GM12892 (cell line): ENCODE measurements around the gene ELOVL6.
"Not testable (repeated sequence)": the region's sequence is repeated elsewhere in the genome, so short reads cannot be mapped to it uniquely, and the experiment has no call there.

Experiments
- DNase-seq: peaks from one replicate; pipeline ENCODE4 v3.0.0; 2011; ENCODE audit not compliant: insufficient read length
- FAIRE-seq: peaks from 2 replicates; lab custom pipeline; 2011; peaks lifted over from hg19 to GRCh38; lab: Jason Lieb, UNC
- POLR2A ChIP-seq: IDR thresholded peaks from 2 replicates; pipeline ENCODE4 v1.6.1; 2011; ENCODE audit warnings: low read depth, low read length, control low read depth
- POLR2AphosphoS5 ChIP-seq: IDR thresholded peaks from 2 replicates; pipeline ENCODE4 v1.6.1; 2011; ENCODE audit warnings: low read depth, low read length, control low read depth
- TAF1 ChIP-seq: IDR thresholded peaks from 2 replicates; pipeline ENCODE4 v1.6.1; 2011; ENCODE audit warnings: low read depth, mild to moderate bottlenecking, control low read depth, low read length, borderline replicate concordance

The ELOVL6 gene

DNA sequence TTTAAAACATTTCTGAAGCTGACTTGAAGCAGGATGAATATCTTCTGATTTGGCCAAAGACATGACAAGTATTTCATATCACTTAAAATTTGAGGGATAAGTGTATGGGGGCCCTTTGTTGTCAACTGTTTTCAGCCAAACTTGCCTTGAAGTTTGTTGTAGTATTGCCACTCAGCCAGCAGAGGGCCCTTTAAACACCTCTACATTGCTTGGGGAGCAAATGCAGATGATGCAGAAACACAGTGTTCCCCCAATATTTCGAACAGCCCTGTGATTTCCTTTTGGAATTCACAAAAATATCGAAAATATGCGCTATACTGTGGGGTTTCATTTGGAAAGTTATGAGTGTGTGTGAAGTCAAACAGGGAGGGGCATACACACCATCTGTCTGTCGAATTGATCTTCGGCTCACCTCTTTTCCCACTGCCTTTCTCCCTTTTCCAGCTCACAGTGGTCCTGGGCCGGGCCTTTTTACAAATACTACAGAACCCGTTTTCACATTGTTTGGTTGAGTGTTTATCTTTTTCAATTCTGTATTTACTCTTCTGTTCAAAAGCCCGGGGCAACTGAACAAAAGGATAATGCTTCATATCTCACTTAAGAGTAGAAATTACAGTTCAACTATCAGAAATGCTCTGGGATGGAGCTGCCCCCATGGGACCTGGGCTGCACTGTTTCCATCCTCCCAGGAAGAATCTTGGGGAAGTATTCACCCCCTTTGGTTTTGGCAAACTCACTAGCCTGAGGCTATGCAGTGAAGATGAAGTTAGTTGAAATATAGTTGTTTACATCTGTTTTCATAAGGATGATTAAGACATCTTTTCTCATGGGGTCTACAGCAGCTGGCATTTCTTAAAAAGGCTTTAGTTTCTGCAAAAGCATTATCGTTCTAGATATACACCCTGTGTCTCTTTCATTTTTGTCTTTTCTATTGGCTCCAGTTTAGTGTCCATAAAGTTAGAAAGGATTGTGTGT lies 148.2 kb downstream of the ELOVL6 start:
- FAIRE-seq (peak; percentile 85), DNase-seq (peak; percentile 24)
- no peak for TF ChIP-seq POLR2AphosphoS5
- TF ChIP-seq POLR2A: no peak
- TF ChIP-seq TAF1: no peak

DNA sequence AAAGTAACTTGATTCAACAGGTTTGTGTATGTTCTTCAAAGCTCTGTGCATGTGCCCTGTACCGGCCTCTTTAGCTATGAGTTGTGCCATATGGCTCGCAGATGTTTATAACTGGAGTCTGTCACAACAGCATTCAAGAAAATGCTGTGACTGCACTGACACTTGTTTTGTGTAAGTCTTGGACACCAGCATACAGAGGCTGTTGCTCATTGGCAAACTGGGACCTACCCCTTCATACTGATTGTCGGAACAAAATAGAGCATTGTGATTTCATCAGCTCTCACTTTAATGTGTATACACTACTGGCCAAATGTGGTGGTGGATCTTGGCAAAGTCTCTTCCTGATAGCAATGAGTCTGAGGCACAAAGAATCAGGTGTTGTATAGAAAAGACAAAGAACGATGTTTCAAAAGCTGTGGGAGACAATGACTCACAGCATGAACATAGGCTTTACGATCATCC lies 151.8 kb downstream of the ELOVL6 start:
- DNase-seq: no peak
- FAIRE-seq: no peak
- no peak for TF ChIP-seq POLR2AphosphoS5

DNA sequence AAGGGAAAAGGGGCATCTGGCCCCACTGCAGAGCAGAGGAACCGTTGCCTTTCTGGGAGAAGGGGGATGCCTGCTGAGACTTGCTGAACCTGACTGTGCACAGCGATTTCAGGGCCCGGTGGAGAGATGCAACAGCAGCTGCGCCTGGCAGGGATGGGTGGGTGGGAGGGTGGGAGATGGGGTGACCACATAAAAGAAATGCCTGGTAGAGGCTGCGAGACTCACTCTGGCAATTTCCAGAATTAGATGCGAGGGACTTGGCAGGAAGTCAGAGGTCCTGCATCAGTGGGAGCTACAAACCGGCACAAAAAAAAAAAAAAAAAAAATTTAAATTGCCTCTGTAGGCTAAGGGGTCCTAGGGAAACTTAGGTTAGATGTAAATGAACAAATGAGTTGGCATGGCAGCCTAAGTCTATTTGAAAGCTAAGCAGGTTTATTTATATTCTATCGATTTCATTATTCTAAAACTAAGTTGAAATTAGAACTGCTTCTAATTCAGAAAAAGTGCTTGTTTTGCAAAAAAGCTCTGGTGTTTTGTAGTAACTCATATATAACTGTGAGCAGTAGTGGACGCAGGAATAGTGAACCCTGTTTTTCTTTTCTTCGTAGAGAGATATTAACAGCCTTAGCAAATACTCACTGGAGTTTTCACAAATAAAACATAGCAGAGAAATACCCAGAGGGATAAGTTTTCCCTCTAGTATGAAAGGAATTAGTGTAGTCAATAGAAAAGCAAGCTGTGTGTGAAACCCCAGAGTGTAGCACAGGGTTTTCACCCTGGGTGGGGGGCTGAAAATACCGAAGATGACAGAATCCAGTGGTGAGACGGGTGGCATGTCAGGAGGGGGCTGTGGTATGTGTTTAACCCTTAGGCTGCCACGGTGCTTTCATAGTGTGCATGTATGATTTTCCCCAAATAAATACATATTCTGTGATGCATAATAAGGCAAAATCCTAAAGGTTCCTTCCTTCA lies 155.6 kb downstream of the ELOVL6 start:
- TF ChIP-seq TAF1: no peak
- no peak for DNase-seq
- FAIRE-seq: no peak

DNA sequence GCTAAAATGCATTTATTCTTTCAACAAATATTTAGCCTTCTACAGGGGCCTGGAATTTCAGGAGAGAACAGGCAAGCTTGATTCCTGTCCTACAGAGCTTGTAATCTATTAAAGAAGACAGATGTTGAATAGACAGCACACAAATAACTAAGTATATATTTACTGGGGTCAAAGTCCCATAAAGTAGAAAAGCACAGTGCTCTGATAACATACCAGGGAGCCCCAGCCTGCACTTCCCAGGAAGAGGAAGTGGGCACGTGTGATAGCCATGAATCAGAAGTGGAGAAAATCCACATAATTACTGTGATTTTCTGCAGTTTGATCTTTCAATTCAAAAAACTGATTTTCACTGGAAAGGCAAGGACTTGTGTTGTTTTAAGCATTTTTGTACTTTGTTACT lies 156.7 kb downstream of the ELOVL6 start:
- TF ChIP-seq POLR2AphosphoS5 (no peak), TAF1 (no peak), POLR2A (no peak)
- no peak for FAIRE-seq

DNA sequence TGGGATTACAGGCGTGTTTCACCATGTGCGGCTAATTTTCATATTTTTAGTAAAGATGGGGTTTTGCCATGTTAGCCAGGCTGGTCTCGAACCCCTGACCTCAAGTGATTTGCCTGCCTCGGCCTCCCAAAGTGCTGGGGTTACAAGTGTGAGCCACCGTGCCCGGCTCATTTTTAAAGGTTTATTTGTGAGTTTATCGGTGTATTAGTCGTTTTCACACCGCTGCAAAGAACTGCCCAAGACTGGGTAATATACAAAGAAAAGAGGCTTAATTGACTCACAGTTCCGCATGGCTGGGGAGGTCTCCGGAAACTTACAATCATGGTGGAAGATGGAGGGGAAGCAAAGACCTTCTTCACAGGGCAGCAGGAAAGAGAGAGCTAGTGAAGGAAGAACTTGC lies 159.3 kb downstream of the ELOVL6 start:
- DNase-seq, FAIRE-seq: not testable (repeated sequence)

More for the DNA sequence above, 156.7 kb downstream of the ELOVL6 start:
- DNase-seq: no peak

DNA sequence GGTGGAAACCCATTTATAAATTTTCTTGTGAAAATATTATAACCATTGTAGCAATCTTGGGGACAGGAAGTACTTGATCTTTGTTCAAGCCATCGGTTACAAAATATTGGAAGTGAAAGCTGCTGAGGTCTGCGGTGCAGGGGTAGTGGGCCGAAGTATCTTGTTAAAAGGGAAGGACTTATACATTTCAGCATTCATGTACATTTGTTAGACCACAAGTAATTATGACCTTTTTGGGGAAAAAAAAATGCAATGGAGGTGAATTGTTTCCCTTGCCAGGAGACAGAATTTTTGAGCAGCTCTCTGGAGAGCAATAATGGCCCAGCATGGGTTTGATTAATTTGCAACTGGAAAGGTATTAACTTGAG lies 164.4 kb downstream of the ELOVL6 start:
- DNase-seq (peak; percentile 9), FAIRE-seq (peak; percentile 79)
- TF ChIP-seq TAF1: no peak
- TF ChIP-seq POLR2AphosphoS5: no peak
- no peak for TF ChIP-seq POLR2A

DNA sequence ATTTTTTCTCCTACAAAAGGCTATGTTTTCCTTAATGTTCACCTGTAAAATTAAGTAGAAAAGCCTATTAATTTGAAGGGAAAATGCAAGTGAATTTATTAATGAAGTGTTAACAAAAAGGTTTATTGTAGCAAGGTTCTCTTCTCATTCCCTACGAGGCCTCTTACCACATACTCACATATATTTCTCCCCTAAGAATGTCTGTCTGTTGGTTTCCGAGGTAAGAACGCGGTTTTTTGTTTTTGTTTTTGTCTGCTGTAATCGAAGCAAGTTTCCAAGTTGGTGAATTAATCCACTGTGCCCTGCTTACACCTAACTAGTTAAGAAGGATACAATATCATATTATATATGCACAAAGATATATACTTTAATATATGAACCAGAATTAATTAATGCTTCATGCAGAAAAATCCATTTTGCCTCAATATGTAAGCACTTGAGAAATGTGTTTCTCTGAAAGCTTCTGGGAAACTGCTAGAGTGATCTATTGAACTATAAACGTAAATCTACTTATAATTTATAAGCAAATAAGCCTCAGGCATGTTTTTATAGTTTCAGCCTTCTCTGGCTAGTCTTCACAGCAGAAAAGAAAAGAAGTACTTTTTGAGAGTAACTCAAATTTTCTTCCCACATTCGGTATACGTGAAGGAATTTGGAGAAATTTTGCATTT lies 164.9 kb downstream of the ELOVL6 start:
- TF ChIP-seq TAF1 (no peak), POLR2A (no peak), POLR2AphosphoS5 (no peak)
- FAIRE-seq (no peak), DNase-seq (no peak)

DNA sequence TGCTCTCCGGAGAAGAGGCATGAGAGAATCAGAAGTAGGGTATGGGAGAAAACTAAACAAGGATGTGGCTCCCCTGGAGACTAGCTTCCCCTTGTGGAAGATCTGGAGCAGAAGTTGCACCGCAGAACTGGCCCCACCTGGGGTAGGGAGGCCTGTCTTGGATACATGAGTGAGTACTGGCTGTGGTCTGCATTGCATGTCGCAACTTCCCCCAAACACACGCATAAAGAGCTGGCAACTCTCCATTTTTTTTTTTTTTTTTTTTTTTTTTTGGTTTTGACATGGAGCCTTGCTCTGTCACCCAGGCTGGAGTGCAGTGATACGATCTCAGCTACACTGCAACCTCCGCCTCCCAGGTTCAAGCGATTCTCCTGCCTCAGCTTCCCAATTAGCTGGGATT lies 165.8 kb downstream of the ELOVL6 start:
- no peak for DNase-seq
- TF ChIP-seq POLR2AphosphoS5: no peak
- TF ChIP-seq TAF1: no peak
- TF ChIP-seq POLR2A: no peak
- FAIRE-seq: no peak

DNA sequence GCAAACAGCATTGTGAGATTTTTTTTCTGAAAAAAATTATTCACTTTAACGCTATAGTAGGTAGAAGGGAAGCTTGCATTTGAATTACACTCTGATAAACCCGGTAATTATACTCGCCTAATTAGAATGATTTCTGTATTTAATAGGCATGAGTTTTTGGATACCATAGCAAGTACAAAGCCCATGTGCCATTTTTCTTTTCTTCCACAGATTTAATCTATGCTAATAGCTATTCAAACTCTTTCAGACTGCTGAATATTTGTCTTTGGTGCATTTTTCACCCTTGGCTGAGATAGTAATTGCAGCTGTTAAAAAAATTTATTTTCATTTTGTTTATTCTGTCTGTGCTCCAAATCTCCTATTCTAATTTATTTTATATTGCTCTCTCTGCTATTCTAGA lies 172.7 kb downstream of the ELOVL6 start:
- no peak for DNase-seq
- TF ChIP-seq POLR2A: no peak
- no peak for TF ChIP-seq TAF1
- no peak for TF ChIP-seq POLR2AphosphoS5
- no peak for FAIRE-seq

DNA sequence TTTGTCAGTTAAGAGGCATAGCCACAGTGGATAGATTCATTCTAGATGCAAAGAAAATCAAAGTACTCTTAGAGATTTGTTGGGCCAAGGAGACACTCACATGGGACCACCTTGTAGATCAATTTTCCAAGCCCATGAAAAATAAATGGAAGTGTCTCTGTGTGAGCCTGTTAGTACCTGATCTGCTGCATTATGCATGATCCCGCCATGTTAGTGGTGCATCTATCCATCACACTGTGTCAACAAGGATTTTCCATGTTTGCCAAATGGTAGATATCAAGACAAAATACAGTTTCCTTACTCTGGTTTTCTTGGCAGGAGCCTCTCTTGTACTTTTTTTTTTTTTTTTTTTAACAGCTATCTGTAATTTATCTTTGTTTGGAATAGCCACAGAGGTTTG lies 173.4 kb downstream of the ELOVL6 start:
- no peak for DNase-seq
- no peak for TF ChIP-seq POLR2AphosphoS5
- TF ChIP-seq TAF1: no peak
- TF ChIP-seq POLR2A: no peak
- no peak for FAIRE-seq

DNA sequence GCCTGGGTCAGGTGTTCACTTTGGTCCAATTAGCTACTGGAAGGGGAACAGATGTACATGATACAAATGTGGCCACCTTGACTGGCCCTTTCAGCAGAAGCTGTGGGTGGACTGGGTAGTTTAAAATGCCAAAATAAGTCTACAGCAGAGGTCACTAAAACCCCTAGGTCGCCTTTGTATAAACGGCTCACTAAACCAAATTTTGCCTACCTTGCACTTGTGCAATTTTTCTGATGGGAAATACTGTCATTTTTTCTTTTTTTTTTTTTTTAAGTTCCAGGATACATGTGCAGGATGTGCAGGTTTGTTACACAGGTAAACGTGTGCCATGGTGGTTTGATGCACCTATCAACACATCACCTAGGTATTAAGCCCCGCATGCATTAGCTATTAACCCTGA lies 176.0 kb downstream of the ELOVL6 start:
- FAIRE-seq (no peak), DNase-seq (no peak)
- TF ChIP-seq POLR2AphosphoS5 (no peak), POLR2A (no peak), TAF1 (no peak)
